ENCODE results near the gene ARHGEF6.

Gene ARHGEF6

GRCh38 chrX:136619899-136620505 is 160.7 kb downstream of the ARHGEF6 start:
- Histone ChIP-seq H3K9me2 (replicated peaks; ENCODE audit: low read depth, low read length) (no peaks in the 10 kb centered on the region), H3K36me3 (ENCODE audit: insufficient read depth, low read length) (no peaks in the 10 kb centered on the region), H2AFZ (ENCODE audit: low read length) (no peak overlapping the region), H3K27me3 (ENCODE audit: insufficient read depth, low read length, poor library complexity, severe bottlenecking) (no peaks in the 10 kb centered on the region), H3K9ac (ENCODE audit: low read depth, low read length, poor library complexity, severe bottlenecking) (no peak overlapping the region), H3K79me2 (ENCODE audit: insufficient read depth, low read length) (no peaks in the 10 kb centered on the region), H4K20me1 (ENCODE audit: insufficient read depth, low read length, poor library complexity, severe bottlenecking) (no peaks in the 10 kb centered on the region), H3K4me2 (ENCODE audit: low read depth, low read length, poor library complexity, severe bottlenecking) (no peak overlapping the region), H3F3A (ENCODE audit: low read depth) (0 out of 2 replicates have a peak, but pooled peaks cover 4% of the 10 kb centered on the region), H3K4me3 (ENCODE audit: low read length, poor library complexity, severe bottlenecking) (no peak overlapping the region), H3K4me1 (ENCODE audit: insufficient read depth, low read length, poor library complexity, severe bottlenecking) (peaks cover 27% of the 10 kb centered on the region), H3K9me3 (ENCODE audit: insufficient read depth, low read depth, low read length) (no peaks in the 10 kb centered on the region)
- TF ChIP-seq EZH2phosphoT487 (IDR thresholded peaks at IDR 0.05; ENCODE audit: borderline replicate concordance) = no peak
- TF ChIP-seq, protein P1, sequence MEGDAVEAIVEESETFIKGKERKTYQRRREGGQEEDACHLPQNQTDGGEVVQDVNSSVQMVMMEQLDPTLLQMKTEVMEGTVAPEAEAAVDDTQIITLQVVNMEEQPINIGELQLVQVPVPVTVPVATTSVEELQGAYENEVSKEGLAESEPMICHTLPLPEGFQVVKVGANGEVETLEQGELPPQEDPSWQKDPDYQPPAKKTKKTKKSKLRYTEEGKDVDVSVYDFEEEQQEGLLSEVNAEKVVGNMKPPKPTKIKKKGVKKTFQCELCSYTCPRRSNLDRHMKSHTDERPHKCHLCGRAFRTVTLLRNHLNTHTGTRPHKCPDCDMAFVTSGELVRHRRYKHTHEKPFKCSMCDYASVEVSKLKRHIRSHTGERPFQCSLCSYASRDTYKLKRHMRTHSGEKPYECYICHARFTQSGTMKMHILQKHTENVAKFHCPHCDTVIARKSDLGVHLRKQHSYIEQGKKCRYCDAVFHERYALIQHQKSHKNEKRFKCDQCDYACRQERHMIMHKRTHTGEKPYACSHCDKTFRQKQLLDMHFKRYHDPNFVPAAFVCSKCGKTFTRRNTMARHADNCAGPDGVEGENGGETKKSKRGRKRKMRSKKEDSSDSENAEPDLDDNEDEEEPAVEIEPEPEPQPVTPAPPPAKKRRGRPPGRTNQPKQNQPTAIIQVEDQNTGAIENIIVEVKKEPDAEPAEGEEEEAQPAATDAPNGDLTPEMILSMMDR (conservative IDR thresholded peaks at IDR 0.05; ENCODE audit: low read length) = no peak

GRCh38 chrX:136616987-136617685 is 163.6 kb downstream of the ARHGEF6 start:
- no peaks in the 10 kb centered on the region for H3K9me3 ChIP-seq (ENCODE audit: insufficient read depth, low read depth, low read length)
- peaks cover 8% of the 10 kb centered on the region for H3K4me1 ChIP-seq (ENCODE audit: insufficient read depth, low read length, poor library complexity, severe bottlenecking)
- H3K4me3 ChIP-seq (ENCODE audit: low read length, poor library complexity, severe bottlenecking) = no peak overlapping the region
- H4K20me1 ChIP-seq (ENCODE audit: insufficient read depth, low read length, poor library complexity, severe bottlenecking) = no peaks in the 10 kb centered on the region
- H3K4me2 ChIP-seq (ENCODE audit: low read depth, low read length, poor library complexity, severe bottlenecking) = peak overlapping the region; percentile 49
- no peaks in the 10 kb centered on the region for H3K79me2 ChIP-seq (ENCODE audit: insufficient read depth, low read length)
- peak overlapping the region; percentile 91 for H2AFZ ChIP-seq (ENCODE audit: low read length)
- TF ChIP-seq EZH2phosphoT487 (IDR thresholded peaks at IDR 0.05; ENCODE audit: borderline replicate concordance) = no peak
- H3K36me3 ChIP-seq (ENCODE audit: insufficient read depth, low read length) = no peaks in the 10 kb centered on the region
- no peaks in the 10 kb centered on the region for H3K27me3 ChIP-seq (ENCODE audit: insufficient read depth, low read length, poor library complexity, severe bottlenecking)
- no peaks in the 10 kb centered on the region for H3F3A ChIP-seq (ENCODE audit: low read depth)
- H3K9ac ChIP-seq (ENCODE audit: low read depth, low read length, poor library complexity, severe bottlenecking) = no peak overlapping the region
- H3K9me2 ChIP-seq (replicated peaks; ENCODE audit: low read depth, low read length) = no peaks in the 10 kb centered on the region

All from Loucy (cell line).